SK-MEL-5 (cell line): ENCODE results near the gene C1QTNF5. TPM values are rescaled to one million over a fixed set of nuclear protein-coding genes. Genes with fewer than 3 reads are reported as not detected.

Experiments used
- DNase-seq: peaks from one replicate; pipeline ENCODE4 v3.0.0-alpha.2; 2016; ENCODE audit warnings: low read depth, low spot score
- in situ Hi-C: cut with HindIII; loops from 2 replicates; pipeline ENCODE4 v1.10.0; 2016; ENCODE audit warnings: low sequenced_read_pairs, high pct_unique_total_duplicates, low pct_unique_long_range_greater_than_20kb
- total RNA-seq: library from RNA; depleted of rRNA; stranded (reverse); fragments of >200 nt; shearing (Covaris generic); gene quantifications from 2 replicates; pipeline ENCODE4 v1.2.3, GENCODE V29; 2014

Gene C1QTNF5
- total RNA-seq, 1 experiment from 2014 or later: not detected

GRCh38 chr11:119344291-119345010 is 3.8 kb upstream of the C1QTNF5 start:
- in situ Hi-C loops: no loop called here
- DNase-seq: no peak

DNA sequence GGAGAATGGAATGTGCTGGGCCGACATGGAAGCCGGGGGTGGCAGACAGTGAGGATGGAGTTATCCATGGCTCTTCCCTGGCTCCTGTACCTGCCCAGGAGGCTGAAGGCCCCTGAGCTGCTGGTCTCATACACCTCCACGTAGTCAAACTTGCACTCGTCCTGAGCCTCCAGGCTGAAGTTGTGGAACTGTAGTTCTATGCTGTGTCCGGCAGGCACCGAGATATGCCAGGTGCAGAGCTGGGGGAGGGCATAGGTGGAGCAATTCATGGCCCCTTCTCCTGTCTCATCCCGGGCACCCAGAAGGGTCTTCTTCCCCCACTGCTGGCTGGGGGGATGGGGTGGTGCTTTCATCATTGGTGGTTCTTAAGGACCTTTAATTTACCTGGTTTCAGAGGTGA is 3.0 kb upstream of the C1QTNF5 start:
- in situ Hi-C loops: no loop called here
- DNase-seq: no peak

GRCh38 chr11:119342362-119343130 is 1.9 kb upstream of the C1QTNF5 start:
- no peak for DNase-seq
- in situ Hi-C loops: no loop called here

DNA sequence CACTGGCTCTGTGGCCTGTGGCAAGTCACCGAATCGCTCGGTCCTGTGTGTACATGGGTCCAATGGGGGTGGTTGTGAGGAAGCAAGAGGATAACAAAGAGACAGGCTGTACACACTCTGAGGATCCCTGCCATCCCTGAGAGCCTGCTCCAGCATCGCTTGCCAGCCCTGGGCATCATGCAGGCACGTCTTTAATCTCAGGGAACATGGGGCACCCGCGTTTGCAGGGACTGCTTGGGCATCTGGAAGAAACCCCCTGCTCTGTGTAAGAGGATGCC is 1.3 kb upstream of the C1QTNF5 start:
- no peak for DNase-seq
- in situ Hi-C loops: no loop called here

GRCh38 chr11:119341222-119342022 is 739 bp upstream of the C1QTNF5 start:
- no peak for DNase-seq
- in situ Hi-C loops: no loop called here

DNA sequence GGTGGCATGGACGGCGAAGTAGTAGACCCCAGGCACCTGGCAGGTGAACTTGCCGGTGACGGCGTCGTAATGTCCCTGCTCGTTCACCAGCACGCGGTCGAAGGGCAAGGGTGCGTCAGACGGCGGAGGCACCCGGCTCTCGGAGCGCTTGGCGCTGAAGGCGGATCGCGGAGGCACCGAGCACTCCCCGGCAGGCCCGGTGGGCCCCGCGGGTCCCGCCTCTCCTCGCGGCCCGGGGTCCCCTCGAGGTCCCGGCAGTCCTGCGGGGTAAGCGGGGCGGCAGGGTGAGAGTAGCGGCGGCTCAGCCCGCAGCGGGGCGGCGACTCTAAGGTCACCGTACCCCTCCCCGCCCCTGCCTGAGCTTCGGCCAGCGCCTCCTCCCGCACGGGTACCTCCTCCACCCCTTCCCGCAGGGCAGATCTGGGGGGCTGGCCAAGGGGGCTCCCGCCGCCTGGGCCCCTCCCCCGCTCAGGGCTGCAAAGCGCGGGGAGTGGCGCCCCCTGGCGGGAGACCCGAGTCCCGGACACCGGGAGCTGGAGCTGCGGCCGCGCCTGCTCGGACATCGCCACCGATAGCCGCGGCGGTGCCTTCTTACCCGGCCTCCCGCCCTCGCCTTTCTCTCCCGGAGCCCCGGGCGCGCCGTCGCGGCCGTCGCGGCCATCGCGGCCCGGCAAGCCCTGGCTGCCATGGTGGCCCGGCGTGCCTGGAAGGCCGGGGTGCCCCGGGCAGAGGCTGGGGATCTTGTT is 921 bp downstream of the C1QTNF5 start:
- in situ Hi-C loops: no loop called here
- DNase-seq: no peak

- DNase-seq: no peak
Measured at GRCh38 chr11:119338965-119339588, 1.6 kb downstream of the C1QTNF5 start.

DNA sequence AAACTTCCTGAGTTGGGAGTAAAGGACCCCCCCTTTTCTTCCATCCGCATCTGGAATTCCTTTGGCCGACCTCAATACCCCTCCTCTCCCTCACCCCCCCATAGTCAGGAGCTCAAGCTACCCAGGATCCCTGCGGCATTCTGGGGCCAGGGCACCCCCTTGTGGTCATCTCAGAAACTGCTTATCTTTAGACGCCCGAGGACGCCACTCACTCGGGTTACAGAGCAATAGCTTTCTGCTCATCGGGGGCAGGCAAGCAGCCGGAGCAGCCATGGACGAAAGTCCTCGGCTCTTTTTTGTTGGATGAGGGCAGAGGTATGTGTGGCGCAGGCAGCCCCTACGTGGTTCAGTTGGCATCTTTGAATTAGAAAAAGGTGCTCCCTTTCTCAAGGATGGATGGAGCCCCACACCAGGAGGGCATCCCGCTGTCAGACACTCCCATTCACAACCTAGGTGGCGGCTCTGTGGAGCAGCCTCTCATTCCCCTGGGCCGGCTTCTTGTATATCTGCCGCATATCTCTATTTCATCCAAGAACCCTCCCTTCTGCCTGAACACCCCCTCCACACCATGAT is 2.3 kb downstream of the C1QTNF5 start:
- peak; percentile 73 for DNase-seq
- in situ Hi-C loops: no loop called here

More at GRCh38 chr11:119338965-119339588, 1.6 kb downstream of the C1QTNF5 start:
- in situ Hi-C loops: no loop called here

DNA sequence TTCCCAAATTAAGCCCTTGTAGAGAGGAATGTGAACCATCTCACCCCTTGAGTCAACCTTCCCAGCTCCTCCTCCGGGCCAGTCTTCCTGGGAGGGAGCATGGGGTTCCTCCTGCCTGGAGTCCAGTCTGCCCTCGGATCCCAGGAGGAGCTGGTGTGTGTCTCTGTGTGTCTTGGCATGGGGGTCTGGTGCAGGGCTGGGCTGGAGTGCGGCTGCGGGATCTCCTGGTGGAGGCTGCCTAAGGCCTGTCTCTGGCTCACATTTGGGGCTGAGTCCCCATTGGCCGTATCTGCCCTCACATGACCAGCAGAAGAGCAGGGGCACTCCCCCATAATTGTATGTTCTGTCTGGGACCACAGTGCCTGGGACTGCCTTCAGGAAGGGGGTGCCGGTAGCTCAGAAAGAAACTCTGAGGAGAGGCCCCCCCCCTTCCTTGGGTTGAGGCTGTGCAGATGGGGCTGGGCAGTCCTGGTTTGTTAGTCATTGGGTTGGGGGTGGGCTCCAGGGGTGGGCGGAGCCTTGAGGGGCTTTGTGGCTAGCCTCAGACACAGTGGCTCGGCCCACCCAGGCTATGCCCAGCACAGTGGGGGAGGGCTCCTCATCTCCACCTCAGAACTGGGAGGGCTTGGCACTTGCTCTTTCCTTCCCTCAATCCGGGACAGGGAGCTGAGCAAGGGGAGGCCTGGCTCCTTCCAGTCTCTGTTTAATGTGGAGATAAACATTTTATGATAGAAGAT is 2.9 kb downstream of the C1QTNF5 start:
- in situ Hi-C loops: no loop called here
- DNase-seq: no peak

GRCh38 chr11:119336744-119337469 is 3.8 kb downstream of the C1QTNF5 start:
- no peak for DNase-seq
- in situ Hi-C loops: no loop called here

DNA sequence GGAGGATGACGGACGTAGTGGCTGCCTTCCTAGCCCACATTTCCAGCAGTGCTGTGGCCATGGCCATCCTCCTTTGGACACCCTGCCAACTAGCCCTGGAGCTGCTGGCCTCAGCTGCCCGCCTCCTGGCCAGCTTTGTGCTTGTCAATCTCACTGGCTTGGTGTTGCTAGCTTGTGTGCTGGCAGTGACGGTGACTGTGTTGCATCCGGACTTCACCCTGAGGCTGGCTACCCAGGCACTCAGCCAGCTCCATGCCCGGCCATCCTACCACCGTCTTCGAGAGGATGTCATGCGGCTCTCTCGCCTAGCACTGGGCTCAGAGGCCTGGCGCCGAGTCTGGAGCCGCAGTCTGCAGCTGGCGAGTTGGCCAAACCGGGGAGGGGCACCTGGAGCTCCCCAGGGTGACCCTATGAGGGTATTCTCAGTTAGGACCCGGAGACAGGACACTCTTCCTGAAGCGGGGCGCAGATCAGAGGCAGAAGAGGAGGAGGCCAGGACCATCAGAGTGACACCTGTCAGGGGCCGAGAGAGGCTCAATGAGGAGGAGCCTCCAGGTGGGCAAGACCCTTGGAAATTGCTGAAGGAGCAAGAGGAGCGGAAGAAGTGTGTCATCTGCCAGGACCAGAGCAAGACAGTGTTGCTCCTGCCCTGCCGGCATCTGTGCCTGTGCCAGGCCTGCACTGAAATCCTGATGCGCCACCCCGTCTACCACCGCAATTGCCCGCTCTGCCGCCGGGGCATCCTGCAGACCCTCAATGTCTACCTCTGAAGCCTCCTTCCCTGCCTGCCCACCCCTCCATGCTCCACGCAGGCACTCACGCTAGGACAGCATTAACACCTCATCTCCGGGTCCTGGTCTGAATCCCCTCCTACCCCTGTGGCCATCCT is 4.8 kb downstream of the C1QTNF5 start:
- in situ Hi-C loops: no loop called here
- no peak for DNase-seq

DNA sequence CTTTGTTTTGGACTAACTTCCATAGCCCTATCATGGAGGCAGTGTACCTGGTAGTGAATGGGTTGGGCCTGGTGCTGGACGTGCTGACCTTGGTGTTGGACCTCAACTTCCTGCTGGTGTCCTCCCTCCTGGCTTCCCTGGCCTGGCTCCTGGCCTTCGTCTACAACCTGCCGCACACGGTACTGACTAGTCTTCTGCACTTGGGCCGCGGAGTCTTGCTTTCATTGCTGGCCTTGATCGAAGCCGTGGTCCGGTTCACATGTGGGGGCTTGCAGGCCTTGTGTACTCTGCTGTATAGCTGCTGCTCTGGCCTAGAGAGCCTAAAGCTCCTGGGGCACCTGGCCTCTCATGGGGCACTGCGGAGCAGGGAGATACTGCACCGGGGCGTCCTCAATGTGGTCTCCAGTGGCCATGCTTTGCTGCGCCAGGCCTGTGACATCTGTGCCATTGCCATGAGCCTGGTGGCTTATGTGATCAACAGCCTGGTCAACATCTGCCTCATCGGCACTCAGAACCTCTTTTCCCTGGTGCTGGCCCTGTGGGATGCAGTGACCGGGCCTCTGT is 5.5 kb downstream of the C1QTNF5 start:
- no peak for DNase-seq
- in situ Hi-C loops: no loop called here

DNA sequence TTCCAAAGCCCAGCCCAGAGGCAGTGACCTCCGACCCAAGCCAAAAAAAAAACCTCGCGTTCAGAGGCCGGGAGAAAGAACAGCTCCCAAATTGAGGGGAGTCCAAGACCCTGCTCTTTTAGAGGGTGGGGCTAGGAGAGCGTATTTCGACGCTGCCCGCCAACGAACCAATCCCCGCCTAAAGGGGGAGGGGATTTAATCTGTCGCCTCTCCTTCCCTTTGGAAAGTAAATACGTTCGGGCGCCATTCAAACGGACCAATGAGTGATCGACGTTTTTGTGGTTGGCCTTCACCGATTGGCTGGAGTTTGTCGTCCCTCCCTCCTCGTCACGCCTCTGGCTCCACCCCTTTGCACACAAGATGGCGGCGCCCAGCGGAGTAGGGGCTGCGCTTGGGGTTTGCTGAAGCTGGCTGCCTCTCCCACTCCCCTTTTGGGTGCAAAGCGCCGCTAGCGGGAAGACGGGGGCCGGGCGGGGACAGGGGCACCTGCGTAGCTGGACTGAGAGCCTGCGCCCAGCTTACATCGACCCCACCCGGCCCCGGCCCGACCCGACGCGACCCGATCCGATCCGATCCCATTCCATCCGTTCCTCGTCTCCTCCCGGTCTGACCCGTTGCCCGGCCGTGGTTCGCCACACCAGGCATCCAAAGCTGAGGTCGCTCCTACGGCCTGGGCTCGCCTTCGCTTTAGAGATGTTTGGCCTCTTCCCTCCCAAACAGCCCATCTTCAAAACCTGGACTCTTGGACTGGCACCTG is 6.3 kb downstream of the C1QTNF5 start, which contains the start of gene RNF26:
TSS of gene RNF26 (plus strand) at position 354 of the 757 bp plus-strand sequence. CDS start 596 bp downstream, outside the sequence.
- in situ Hi-C loops: no loop called here
- peak; percentile 97 for DNase-seq

GRCh38 chr11:119332111-119332765 is 8.4 kb downstream of the C1QTNF5 start:
- DNase-seq: no peak
- in situ Hi-C loops: no loop called here
